Stimulated activated CD4-positive, alpha-beta T cell treated with anti-CD3 and anti-CD28 coated beads, Interleukin-15, amount 100 ng/mL, for 24 hours (primary cell): ENCODE data around the gene NEUROD1.
"Not testable (repeated sequence)": the region's sequence is repeated elsewhere in the genome, so short reads cannot be mapped to it uniquely, and the experiment has no call there.

ENCODE experiments used
- DNase-seq: peaks from one replicate; pipeline ENCODE4 v3.0.0-alpha.2; 2020

The NEUROD1 gene

DNA sequence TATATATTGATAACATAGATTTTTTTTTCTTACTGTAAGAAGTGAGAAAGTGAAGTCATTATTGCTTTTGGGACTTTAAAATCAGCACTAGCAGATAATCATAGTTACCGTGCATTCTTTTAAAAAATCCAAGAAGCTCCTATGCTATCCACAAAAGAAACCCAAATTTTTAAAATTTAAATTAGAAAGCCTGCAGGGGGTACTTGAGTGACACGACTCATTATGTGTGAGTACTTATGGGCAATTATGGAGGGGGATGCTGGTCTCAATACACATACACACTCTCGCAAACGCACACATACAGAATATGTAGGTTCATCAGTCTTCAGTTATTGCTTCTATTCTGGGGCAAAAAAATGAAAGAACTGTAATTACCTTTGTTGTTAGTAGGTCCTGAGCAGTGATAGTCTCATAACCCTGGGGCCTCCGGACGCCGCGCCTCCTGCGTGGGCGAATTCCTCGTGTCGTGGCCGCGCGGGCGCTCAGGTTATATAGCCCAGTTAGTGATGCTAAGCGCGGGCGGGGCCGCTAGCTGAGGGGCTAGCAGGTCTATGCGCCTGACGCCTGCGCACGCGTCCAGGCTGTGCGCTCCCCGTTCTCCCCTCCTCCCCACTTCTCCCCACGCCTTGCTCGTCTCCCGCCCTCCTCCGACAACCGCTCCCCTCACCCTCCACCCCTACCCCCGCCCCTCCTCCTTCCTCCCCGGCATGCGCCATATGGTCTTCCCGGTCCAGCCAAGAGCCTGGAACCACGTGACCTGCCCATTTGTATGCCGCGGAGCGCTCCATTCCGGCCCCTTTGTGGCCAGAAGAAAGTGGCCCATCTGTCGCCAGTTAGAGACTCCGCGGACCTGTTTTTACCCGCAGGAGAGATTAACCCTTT is at the start of gene NEUROD1:
Gene NEUROD1 (minus strand): TSS at position 463 of the 882 bp plus-strand sequence. CDS start 1,657 bp downstream, outside the sequence.
- peak; percentile 40 for DNase-seq

DNA sequence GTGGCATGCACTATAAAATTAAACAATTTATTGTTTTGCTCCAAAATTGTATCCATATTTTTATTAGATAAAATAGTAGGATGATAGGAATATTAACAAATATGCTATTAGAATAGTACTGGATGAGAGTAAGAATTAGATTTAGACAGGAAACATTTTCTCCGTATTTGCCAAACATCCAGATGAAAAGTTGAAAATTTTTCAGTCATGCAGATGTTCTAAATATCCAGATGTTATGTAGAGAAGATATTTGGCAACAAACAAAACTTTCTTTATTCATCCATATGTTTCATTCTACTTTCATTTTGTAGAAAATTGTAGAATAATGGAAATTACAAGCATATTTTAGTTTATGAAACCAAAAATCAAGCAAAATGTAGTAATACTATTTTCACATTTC is 45.2 kb upstream of the NEUROD1 start:
- no peak for DNase-seq

DNA sequence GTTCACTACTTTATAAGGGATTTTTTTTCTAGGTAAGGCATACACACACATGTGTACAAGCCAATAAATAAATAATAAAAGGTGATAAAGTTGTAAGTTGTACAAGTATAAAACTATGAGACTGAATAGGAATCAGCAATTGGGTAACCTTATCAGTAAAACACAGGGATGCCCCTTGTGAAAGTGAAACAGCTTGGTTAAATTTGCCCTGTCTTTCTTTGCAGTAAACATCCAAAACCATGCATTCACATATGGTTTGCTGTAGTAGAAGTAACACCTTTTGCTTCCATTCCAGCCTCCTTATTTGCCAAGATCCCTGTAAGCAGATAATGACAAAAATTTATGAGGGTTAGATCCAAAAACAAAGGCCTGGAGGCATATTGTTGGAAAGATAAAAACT is 44.3 kb upstream of the NEUROD1 start:
- DNase-seq = no peak

DNA sequence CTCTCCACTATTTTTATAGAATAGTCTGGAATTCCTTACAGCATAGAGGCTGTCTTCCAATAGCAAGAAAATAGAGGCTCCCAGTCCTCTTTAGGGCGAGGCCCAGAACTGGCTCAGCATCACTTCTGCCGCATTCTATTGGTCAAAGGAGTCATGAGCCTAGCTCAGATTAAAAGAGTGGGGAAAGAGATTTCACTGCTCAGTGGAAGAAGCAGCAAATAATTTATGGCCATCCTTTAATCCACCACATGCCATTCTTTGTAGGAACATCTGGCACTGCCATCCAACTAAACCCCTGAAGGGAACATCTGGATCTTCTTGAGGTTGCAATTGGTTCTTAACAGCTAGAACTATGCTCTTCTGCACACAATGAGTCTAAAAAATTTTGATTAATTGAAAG is 43.4 kb upstream of the NEUROD1 start:
- DNase-seq = no peak

DNA sequence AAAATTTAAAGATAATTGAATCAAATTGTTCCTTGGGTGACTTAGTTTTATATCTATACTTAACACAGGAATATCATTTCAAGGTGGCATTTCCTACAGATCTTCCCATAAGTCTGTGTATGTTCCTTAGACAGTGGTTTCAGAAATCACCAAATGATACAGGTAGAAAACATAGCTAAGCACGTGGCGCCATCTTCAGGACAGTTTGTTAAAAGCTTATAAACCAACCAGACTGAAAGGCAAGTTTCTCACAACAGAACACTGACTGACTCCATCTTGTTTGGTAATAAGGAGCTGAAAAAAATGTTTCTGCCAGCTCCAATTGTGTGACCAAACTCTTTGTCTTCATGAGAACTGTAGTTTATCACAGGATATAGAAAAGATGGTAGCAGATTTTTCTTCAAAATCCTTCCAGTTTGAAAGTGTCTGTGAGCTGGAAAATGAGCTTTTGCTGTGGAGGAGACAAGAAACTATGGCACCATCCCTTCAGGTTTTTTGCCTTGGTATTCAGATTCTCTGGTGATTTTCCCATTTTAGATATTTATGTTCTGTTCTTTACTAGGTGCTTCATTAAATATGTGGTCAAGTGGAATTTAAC is 34.8 kb upstream of the NEUROD1 start:
- peak; percentile 76 for DNase-seq

DNA sequence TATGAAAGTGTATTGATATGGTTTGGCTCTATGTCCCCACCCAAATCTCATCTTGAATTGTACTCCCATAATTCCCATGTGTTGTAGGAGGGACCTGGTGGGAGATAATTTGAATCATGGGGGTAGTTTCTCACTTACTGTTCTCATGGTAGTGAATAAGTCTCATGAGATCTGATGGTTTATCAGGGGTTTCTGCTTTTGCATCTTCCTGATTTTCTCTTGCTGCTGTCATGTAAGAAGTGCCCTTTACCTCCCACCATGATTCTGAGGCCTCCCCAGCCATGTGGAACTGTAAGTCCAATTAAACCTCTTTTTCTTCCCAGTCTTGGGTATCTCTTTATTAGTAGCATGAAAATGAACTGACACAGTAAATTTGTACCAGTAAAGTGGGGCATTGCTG is 30.7 kb upstream of the NEUROD1 start:
- not testable (repeated sequence) for DNase-seq

DNA sequence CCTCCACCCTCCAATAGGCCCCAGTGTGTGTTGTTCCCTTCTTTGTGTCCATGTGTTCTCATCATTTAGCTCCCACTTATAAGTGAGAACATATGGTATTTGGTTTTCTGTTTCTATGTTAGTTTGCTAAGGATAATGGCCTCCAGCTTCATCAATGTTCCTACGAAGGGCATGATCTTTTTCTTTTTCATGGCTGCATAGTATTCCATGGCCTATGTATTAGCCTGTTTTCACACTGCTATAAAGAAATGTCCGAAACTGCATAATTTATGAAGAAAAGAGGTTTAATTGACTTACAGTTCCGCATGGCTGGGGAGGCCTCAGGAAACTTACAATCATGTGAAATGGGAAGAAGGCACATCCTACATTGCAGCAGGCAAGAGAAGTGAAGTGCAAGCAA is 22.2 kb upstream of the NEUROD1 start:
- not testable (repeated sequence) for DNase-seq

DNA sequence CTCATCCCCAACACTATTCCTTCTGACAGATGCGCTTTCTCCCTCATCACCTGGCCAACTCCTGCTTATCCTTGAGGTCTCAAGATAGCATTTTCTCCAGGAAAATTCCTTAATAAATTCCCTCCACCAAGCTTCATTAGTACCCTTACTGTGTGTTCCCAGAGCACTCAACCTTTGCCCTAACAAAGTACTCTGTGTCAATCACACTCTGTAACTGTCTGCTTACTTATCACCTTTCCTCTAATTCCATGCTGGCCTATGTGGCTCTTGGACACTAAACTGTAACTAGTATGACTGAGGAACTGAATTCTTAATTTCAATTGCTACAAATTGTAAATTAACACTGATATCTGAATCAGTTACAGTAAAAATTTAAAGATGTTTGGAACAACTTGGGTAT is 17.9 kb upstream of the NEUROD1 start:
- DNase-seq = no peak

DNA sequence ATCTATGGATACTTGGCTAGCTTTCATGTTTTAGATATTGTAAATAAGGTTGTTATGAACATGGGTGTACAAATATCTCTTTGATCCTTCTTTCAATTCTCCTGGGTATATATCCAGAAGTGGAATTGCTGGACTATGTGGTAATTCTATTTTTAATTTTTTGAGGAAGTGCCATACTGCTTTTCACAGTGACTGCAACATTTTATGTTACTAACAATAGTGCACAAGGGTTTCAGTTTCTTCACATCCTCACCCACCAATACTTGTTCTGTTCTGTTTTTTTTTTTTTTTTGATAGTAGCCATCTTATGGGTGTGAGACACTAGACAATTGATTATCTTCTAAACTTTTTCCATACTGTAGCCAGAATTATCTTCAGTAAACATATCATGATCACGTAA is 17.3 kb upstream of the NEUROD1 start:
- DNase-seq = no peak

DNA sequence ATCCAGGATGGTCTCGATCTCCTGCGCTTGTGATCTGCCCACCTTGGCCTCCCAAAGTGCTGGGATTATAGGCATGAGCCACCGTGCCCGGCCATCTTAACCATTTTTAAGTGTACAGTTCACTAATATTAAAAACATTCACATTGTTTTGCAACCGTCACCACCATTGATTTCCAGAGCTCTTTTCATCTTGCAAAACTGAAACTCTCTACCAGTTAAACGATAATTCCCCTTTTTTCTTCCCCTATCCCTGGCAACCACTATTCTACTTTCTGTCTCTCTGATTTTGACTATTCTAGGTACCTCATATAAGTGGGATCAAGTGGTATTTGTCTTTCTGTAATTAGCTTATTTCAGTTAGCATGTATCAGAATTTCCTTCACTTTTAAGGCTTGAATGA is 16.8 kb upstream of the NEUROD1 start:
- no peak for DNase-seq

DNA sequence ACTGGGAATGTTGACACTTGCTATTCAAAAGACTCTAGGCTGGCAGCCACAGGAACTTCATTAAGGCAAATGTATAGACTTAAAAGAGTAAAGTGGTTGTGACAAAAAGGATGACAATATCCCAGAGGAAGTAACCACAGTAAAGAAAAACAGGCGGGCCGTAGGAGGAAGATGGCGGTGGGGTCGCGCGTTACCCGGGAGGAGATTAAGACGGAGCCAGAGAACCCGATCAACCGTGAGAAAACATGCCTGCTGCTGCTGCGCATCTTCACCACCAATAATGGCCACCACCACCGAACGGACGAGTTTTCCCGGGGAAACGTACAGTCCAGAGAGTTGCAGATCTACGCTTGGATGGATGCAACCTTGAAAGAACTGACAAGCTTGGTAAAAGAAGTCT is 14.0 kb upstream of the NEUROD1 start:
- no peak for DNase-seq

DNA sequence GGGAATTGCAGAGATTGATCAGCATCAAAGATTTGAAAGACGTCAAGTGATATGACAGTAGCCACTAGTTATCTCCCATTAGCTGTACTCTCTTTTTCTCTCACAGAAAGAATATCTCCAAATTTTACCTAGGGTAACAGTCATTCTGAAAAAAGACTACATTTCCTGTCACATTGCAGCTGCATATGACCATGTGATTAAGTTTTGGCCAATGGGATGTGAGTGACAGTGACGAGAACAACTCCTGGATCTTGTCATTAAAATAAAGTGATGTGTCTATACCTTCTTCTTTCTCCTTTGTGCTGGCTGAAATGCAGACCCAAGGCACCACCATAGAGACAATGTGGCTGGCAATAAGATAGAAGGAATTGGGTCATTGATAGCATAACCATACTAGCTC is 10.5 kb upstream of the NEUROD1 start:
- no peak for DNase-seq

DNA sequence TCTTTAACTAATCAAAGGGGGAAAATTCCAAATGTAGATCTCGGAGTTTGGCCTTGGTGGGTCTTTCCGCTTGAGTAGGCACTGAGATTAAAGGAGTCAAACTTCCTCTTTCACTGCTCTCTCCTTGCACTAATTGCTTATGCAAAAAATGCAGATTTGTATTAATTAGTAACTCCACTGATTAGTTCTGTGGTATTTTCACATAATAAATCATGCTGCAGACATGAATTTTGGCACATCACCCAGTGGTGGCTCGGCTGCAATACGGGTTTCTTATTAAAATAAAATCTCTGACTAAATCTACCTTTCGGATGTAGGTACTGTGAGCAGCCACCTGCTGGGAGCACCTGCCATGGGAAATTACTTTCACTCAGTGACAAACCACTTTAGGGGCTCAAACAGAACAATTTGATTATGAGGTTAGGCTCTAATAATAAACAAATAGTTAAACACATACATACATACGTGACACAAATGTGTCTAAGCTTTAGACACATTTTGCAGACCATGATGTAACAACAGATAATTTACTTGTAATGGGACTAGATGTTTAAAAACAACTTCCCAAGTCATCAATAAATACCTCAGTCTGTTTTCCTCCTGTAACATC is 6.4 kb upstream of the NEUROD1 start:
- DNase-seq = no peak

DNA sequence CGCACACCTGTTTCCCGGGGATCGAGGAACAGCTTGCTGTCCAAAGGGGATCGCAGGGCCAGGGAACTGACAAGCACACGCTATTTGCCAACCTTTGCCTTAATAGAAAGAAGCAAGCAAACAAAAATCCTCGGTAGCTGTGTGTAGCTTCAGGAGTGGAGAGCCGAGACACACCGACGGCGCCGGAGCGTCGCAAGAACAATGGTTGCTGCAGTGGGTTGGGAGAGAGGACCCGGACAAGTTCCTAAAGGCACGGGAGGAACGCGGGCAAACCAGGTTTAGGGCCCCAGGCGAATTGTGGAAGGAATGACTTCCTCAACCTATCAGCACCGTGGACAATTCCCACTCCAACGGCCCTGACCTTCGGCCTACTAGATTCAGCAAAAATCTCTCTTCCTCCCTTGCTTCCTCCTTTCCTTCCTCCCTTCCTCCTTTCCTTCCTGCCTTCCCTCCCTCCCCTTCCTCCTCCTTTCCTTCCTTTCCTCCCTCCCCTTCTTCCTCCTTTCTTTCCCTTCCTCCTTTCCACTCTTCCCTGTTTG is 4.9 kb upstream of the NEUROD1 start:
- DNase-seq = no peak

DNA sequence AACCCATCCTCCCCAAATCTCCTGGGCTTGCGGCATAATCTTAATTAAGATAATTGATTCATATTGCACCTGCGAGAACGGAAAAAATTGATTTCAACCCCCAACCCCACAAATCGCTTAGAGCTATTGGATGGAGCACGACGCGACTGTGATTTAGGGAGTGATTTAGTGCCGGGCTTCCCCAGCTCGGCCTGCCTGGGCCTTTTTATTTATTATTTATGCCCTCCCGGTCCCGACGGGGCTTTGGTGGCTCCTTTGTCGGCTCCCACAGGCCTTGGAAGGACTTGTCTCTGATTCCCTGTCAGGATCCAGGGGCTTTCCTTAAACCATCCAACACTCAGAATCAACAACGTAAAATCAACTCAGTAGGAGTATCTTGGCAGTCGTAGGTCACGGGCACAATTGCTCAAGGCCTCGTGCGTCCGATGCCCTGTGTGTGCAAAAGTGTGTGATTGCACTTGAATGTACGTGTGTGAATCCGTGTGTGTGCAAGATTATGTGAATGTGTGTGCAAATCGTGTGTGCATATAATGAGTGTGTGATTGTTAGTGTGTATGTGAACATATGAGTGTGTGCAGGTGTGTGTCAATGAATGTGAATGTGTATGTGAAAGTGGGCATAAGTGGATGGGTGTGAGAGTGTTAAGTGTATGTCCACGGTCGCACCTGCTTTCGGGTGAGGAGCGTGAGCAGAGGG is 4.3 kb upstream of the NEUROD1 start:
- DNase-seq = peak; percentile 2

DNA sequence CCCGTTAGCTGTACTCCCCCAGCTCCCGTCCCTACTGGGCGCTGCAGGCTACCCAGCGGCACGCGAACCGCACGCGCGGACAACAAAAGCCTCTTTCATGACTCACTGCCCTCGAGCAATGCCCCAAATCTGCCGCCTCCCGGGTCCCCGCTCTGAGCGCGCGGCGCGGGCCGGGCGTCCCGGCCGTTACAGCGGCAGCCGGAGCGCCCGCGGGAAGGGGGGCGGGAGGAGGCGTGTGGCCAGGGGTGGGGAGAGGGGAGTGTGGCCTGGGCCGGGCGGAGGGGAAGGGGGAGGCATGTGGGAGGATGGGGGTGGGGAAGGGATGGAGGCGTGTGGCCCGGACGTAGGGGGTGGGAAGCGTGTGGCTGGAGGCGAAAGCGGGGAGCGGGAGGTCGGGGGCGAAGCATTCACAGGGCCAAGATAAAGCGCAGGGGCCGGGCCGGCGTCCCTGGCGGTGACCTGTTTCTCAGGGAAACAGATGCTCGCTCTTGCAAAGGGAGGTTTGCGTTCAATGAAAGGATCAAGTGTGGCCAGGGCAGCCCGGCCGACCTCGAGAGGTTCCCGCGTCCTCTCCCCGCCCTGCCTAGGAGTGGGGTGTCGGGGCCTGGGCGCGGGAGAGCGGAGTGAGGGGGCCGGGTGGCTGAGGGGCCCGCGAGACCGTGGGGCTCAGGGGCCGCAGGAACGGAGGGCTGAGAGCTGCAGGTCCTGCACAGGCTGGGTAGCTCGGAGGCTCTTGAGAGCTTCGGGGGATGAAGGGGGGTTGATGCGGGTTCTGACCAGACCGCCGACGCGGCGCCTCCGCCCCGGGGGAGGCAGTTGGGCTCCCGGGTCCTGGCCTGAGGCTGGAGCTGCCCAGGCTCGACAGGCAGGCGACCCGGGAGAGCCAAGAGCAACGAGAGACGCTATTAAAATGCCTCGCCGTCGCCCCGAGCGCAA is 3.5 kb upstream of the NEUROD1 start:
- DNase-seq = peak; percentile 36

DNA sequence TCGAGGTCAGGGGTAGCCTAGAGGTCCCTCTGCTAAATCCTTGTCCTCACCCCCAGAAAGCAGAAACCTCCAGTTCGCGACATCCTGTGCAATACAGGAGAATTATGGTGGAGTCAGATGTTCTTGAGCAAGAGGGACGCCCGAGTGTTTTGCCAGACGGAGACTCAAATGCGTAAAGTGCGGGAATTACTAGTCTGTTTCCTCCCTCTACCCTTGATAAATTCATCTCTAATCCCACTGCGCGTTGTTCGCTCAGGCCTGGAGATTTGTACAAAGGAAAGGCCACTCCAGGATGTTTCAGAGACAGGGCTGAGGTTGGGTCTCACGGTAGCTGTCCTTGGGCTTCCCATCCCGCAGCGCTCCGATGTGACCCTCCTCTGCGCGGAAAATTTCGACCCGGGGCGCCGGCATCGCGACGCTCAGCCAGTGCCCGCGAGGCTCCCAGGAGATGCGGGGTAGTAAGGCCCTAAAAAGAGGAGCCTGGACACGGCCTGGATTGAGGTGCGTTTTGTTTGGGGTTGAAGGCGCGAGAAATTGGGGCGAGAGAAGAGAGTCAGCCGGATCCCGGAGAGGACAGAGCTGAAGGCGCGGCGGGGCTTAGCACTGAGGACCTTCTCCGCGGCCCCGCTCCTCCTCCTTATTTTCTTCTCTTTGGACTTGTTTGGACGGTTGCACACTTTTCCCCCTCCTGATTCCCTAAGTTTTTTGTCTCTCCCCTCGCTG is 2.6 kb upstream of the NEUROD1 start:
- no peak for DNase-seq

DNA sequence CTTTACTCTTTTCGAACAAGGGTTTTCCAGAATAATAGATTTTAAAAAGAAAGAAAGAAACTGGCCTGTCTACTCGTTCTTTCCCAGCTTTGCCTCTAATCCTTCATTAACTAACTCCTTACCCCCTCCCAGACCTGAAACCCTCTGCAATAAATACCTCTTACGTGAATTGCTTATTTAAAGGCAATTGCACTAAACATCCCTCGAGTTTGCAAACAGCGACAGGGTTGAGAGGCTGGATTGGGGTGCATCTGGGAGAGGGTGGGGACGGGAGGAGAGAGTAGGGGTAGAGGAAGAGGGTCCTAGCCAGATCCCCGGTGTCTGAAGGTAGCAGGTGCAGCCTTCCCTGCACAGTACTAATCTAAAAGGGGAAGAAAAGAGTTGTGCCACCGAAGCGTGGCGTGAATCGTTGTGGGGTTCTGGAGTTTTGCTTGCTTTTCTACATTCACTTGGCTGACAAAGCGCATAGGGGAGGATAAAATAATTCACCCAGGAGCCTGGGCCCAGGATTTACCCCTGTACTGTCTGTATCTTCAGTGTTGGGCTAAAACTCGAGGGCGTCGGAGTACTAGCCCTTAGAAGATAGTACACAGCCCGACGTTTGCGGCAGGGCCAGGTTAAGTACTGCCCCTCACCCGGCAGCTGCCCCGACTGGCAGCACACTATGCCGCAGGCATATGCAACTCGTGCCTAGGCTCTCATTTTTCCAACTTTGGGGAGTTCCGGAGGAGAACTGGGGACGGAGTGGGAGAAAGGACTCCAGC is 1.9 kb upstream of the NEUROD1 start:
- DNase-seq = no peak

DNA sequence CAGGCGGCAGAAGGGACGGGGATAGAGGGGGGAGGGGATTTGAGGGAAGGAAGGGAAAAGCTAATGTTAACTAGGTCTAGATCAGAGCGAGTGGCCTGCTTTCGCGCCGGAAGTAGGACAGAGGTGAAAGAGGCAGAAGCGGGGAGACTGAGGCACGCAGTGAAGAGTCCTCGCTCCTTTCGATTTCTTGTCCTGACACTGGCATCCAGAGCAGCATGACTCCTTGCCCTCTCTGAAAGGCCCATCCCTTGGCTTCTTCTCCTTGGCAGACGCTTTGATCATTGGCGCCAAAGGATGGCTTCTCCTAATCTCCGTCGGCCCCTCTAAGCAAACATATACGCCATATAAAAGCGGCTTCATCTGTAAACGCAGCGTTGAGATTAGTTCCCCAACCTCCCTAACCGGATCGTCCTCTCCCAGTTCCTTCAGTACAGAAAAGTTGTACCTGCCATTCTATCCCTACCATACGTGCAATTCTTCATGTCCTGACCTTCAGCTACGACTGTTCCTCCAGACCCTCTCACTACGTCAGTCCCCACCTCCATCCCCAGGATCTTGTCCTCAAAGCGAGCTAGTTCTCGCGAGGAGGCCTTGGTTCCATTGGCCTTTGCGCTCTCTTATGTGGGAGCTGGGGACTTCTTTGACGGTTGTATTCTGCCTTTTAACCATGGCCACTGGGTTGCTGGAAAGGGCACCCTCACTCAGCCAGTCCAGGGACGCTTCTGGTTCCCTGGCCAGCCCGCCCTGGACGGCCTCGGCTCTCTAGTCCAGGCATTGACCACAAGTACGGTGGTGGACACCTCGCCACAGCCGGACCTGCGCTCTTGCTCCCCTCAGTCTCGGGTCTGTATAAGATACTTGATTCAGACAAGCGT is 857 bp upstream of the NEUROD1 start:
- DNase-seq = peak; percentile 5
